Naive B cell (primary cell): Measurements from ENCODE around the gene SWAP70. TPM values are rescaled to one million over a fixed set of nuclear protein-coding genes. Genes with fewer than 3 reads are reported as not detected.
A peak's percentile ranks its signal among the peaks of the same experiment; 100 is the strongest.
"Not testable (repeated sequence)": the region's sequence is repeated elsewhere in the genome, so short reads cannot be mapped to it uniquely, and the experiment has no call there.

Experiments
- ATAC-seq, 2 donors: fragments of 150-1000 bp; cut with Tn5 transposase; 2 replicates each; pipeline ENCODE4 v1.10.0; 2021; ENCODE audit warnings: low read depth in 2 of 2, mild to moderate bottlenecking in 2 of 2, moderate library complexity in 2 of 2
- DNase-seq: peaks from one replicate; pipeline ENCODE4 v3.0.0; 2022
- H3K27ac Mint-ChIP-seq, 6 donors: one replicate each; pipeline ENCODE4 v1.8.0; 2020 to 2022; ENCODE audit warnings: mild to moderate bottlenecking in 6 of 6, mixed read lengths in 6 of 6, moderate library complexity in 5 of 6, inconsistent platforms in 2 of 6
- H3K27me3 Mint-ChIP-seq, 3 donors: one replicate each; pipeline ENCODE4 v1.8.0; 2021 to 2022; ENCODE audit warnings: mixed read lengths in 3 of 3, mild to moderate bottlenecking in 1 of 3
- H3K36me3 Mint-ChIP-seq, 2 donors: one replicate each; pipeline ENCODE4 v1.8.0; 2020 to 2022; ENCODE audit warnings: mixed read lengths in 2 of 2, inconsistent platforms in 1 of 2, mild to moderate bottlenecking in 1 of 2
- H3K4me1 Mint-ChIP-seq, 3 donors: one replicate each; pipeline ENCODE4 v1.8.0; 2020 to 2022; ENCODE audit warnings: mixed read lengths in 3 of 3, inconsistent platforms in 1 of 3, mild to moderate bottlenecking in 1 of 3, moderate library complexity in 1 of 3
- H3K4me3 Mint-ChIP-seq, 8 donors: one replicate each; pipeline ENCODE4 v1.8.0; 2020 to 2022; ENCODE audit warnings: mild to moderate bottlenecking in 8 of 8, mixed read lengths in 8 of 8, moderate library complexity in 8 of 8, inconsistent platforms in 2 of 8
- H3K9me3 Mint-ChIP-seq, 7 donors: one replicate each; pipeline ENCODE4 v1.8.0; 2020 to 2022; ENCODE audit warnings: mixed read lengths in 7 of 7, mild to moderate bottlenecking in 5 of 7, inconsistent platforms in 2 of 7, moderate library complexity in 1 of 7
- polyA plus RNA-seq, 6 donors: library from polyadenylated mRNA; unstranded; fragments of 300-500 nt; fragmentation: Illumina TruSeq; gene quantifications; one replicate each; pipeline ENCODE4 v1.2.3, GENCODE V29; 2021; ENCODE audit warnings: low read depth in 6 of 6

SWAP70 gene
- 100 to 1,000 TPM; 239 to 378 (median 304) TPM for polyA plus RNA-seq

GRCh38 chr11:9663699-9664275, at the start of gene SWAP70:
Gene SWAP70, plus strand, starts transcription at chr11:9664077. Its CDS starts 103 bp downstream, at chr11:9664180.
- peak; percentile 93 for DNase-seq
- H3K9me3 Mint-ChIP-seq = peaks cover 0 to 12% (median 8%) of the 10 kb centered on the region in 7 donors
- peak within 1 kb of the TSS; percentile 88 to 99 (median 94) for H3K4me3 Mint-ChIP-seq
- H3K36me3 Mint-ChIP-seq = peaks cover 12 to 28% of the 10 kb centered on the region in 2 donors
- H3K27ac Mint-ChIP-seq = peak within 1 kb of the TSS; percentile 93 to 98 (median 96)
- no peaks in the 10 kb centered on the region for H3K27me3 Mint-ChIP-seq
- ATAC-seq = peak; percentile 82 to 84
- peaks cover 52 to 78% (median 74%) of the 10 kb centered on the region in 3 donors for H3K4me1 Mint-ChIP-seq

GRCh38 chr11:9615031-9615451, 48.8 kb upstream of the SWAP70 start:
- peak overlapping the region; percentile 85 to 98 (median 90) for H3K4me3 Mint-ChIP-seq
- H3K4me1 Mint-ChIP-seq = peaks cover 63 to 90% (median 73%) of the 10 kb centered on the region in 3 donors
- H3K36me3 Mint-ChIP-seq = peaks cover 0 to 8% of the 10 kb centered on the region in 2 donors
- H3K27me3 Mint-ChIP-seq = no peaks in the 10 kb centered on the region
- H3K9me3 Mint-ChIP-seq = peaks cover 0 to 3% (median 0%) of the 10 kb centered on the region in 7 donors
- H3K27ac Mint-ChIP-seq = peak overlapping the region; percentile 98 to 100 (median 100)
- DNase-seq (peak; percentile 89), ATAC-seq (peak; percentile 63 to 67)

- Mint-ChIP-seq H3K27me3 (no peaks in the 10 kb centered on the region), H3K9me3 (peaks cover 0 to 3% (median 0%) of the 10 kb centered on the region in 7 donors), H3K27ac (peak overlapping the region; percentile 98 to 100 (median 100)), H3K4me3 (peak overlapping the region; percentile 15 to 98 (median 90)), H3K36me3 (peaks cover 0 to 8% of the 10 kb centered on the region in 2 donors), H3K4me1 (peaks cover 61 to 85% (median 73%) of the 10 kb centered on the region in 3 donors)
- DNase-seq = no peak
- ATAC-seq = no peak
These were observed 47.7 kb upstream of the SWAP70 start for GRCh38 chr11:9616042-9616675.

GRCh38 chr11:9616858-9617257, 47.0 kb upstream of the SWAP70 start:
- DNase-seq (no peak), ATAC-seq (no peak)
- Mint-ChIP-seq H3K27me3 (no peaks in the 10 kb centered on the region), H3K4me3 (peak overlapping the region in 6 of 8 donors; percentile 23 to 92 (median 74)), H3K4me1 (peaks cover 61 to 85% (median 77%) of the 10 kb centered on the region in 3 donors), H3K27ac (peak overlapping the region; percentile 98 to 100 (median 100)), H3K9me3 (peaks cover 0 to 3% (median 0%) of the 10 kb centered on the region in 7 donors), H3K36me3 (peaks cover 0 to 8% of the 10 kb centered on the region in 2 donors)

GRCh38 chr11:9617940-9618339, 45.9 kb upstream of the SWAP70 start:
- H3K27me3 Mint-ChIP-seq = no peaks in the 10 kb centered on the region
- DNase-seq (no peak), ATAC-seq (no peak)
- H3K27ac Mint-ChIP-seq = peak overlapping the region; percentile 98 to 100 (median 100)
- H3K36me3 Mint-ChIP-seq = peaks cover 0 to 8% of the 10 kb centered on the region in 2 donors
- peak overlapping the region in 6 of 8 donors; percentile 30 to 79 (median 54) for H3K4me3 Mint-ChIP-seq
- peaks cover 0 to 3% (median 0%) of the 10 kb centered on the region in 7 donors for H3K9me3 Mint-ChIP-seq
- H3K4me1 Mint-ChIP-seq = peaks cover 60 to 82% (median 78%) of the 10 kb centered on the region in 3 donors

GRCh38 chr11:9619004-9619403, 44.9 kb upstream of the SWAP70 start:
- no peak for DNase-seq
- Mint-ChIP-seq H3K4me3 (peak overlapping the region; percentile 28 to 90 (median 76)), H3K36me3 (peaks cover 0 to 8% of the 10 kb centered on the region in 2 donors), H3K4me1 (peaks cover 51 to 75% (median 70%) of the 10 kb centered on the region in 3 donors), H3K27me3 (no peaks in the 10 kb centered on the region), H3K27ac (peak overlapping the region; percentile 83 to 100 (median 88)), H3K9me3 (peaks cover 0 to 3% (median 0%) of the 10 kb centered on the region in 7 donors)
- ATAC-seq = no peak

GRCh38 chr11:9619971-9620370, 43.9 kb upstream of the SWAP70 start:
- Mint-ChIP-seq H3K36me3 (peaks cover 0 to 8% of the 10 kb centered on the region in 2 donors), H3K4me1 (peaks cover 52 to 77% (median 69%) of the 10 kb centered on the region in 3 donors), H3K9me3 (peaks cover 0 to 3% (median 0%) of the 10 kb centered on the region in 7 donors), H3K4me3 (peak overlapping the region; percentile 29 to 90 (median 76)), H3K27me3 (no peaks in the 10 kb centered on the region), H3K27ac (peak overlapping the region; percentile 83 to 100 (median 86))
- no peak for DNase-seq
- ATAC-seq = no peak

- Mint-ChIP-seq H3K27ac (peak overlapping the region in 2 of 6 donors; percentile 52 to 86), H3K4me1 (peaks cover 50 to 74% (median 58%) of the 10 kb centered on the region in 3 donors), H3K4me3 (peak overlapping the region in 1 of 8 donors; percentile 55)
- not testable (repeated sequence) for ATAC-seq, H3K36me3 Mint-ChIP-seq, H3K27me3 Mint-ChIP-seq, H3K9me3 Mint-ChIP-seq, DNase-seq
These were observed 41.5 kb upstream of the SWAP70 start for GRCh38 chr11:9622353-9622752.

GRCh38 chr11:9623053-9623452, 40.8 kb upstream of the SWAP70 start:
- H3K36me3 Mint-ChIP-seq, H3K27ac Mint-ChIP-seq, H3K27me3 Mint-ChIP-seq, ATAC-seq, H3K9me3 Mint-ChIP-seq, H3K4me3 Mint-ChIP-seq, DNase-seq: not testable (repeated sequence)
- H3K4me1 Mint-ChIP-seq = peaks cover 45 to 67% (median 53%) of the 10 kb centered on the region in 3 donors

- no peak for DNase-seq
- Mint-ChIP-seq H3K27ac (peak overlapping the region in 4 of 6 donors; percentile 45 to 79 (median 56)), H3K4me1 (peaks cover 45 to 62% (median 53%) of the 10 kb centered on the region in 3 donors)
These were observed 39.4 kb upstream of the SWAP70 start for GRCh38 chr11:9624448-9624847.

GRCh38 chr11:9625162-9625561, 38.7 kb upstream of the SWAP70 start:
- DNase-seq (no peak), ATAC-seq (no peak)
- H3K9me3 Mint-ChIP-seq = no peaks in the 10 kb centered on the region
- peaks cover 45 to 55% (median 52%) of the 10 kb centered on the region in 3 donors for H3K4me1 Mint-ChIP-seq
- no peaks in the 10 kb centered on the region for H3K36me3 Mint-ChIP-seq
- H3K27me3 Mint-ChIP-seq = no peaks in the 10 kb centered on the region
- H3K27ac Mint-ChIP-seq = peak overlapping the region in 3 of 6 donors; percentile 2 to 88 (median 42)
- peak overlapping the region in 2 of 8 donors; percentile 16 to 61 for H3K4me3 Mint-ChIP-seq

More at GRCh38 chr11:9624448-9624847, 39.4 kb upstream of the SWAP70 start:
- no peaks in the 10 kb centered on the region for H3K36me3 Mint-ChIP-seq
- no peaks in the 10 kb centered on the region for H3K9me3 Mint-ChIP-seq
- ATAC-seq = peak; percentile 32 to 63
- H3K4me3 Mint-ChIP-seq = peak overlapping the region in 1 of 8 donors; percentile 2
- no peaks in the 10 kb centered on the region for H3K27me3 Mint-ChIP-seq

GRCh38 chr11:9625728-9626127, 38.1 kb upstream of the SWAP70 start:
- peak overlapping the region in 3 of 8 donors; percentile 9 to 71 (median 61) for H3K4me3 Mint-ChIP-seq
- no peaks in the 10 kb centered on the region for H3K36me3 Mint-ChIP-seq
- no peak for DNase-seq
- no peak for ATAC-seq
- H3K9me3 Mint-ChIP-seq = no peaks in the 10 kb centered on the region
- peak overlapping the region in 4 of 6 donors; percentile 5 to 88 (median 38) for H3K27ac Mint-ChIP-seq
- peaks cover 46 to 54% (median 52%) of the 10 kb centered on the region in 3 donors for H3K4me1 Mint-ChIP-seq
- no peaks in the 10 kb centered on the region for H3K27me3 Mint-ChIP-seq
